Medulla oblongata (tissue), 1 donor: ENCODE measurements around the gene KANTR.
A peak's percentile ranks its signal among the peaks of the same experiment; 100 is the strongest.

ENCODE experiments used
- DNase-seq: peaks from one replicate; pipeline ENCODE4 v3.0.0-alpha.2; 2015; ENCODE audit errors: extremely low spot score

Gene KANTR

GRCh38 chrX:53093748-53094581 is at the start of gene KANTR:
Gene KANTR (plus strand): TSS chrX:53094142. CDS start chrX:53124273, 30,131 bp downstream.
- DNase-seq = peak; percentile 95

GRCh38 chrX:53044995-53045394 is 48.9 kb upstream of the KANTR start:
- DNase-seq = no peak

- no peak for DNase-seq
These were observed 46.7 kb upstream of the KANTR start for GRCh38 chrX:53047228-53047627.

GRCh38 chrX:53048169-53049126 is 45.5 kb upstream of the KANTR start, which contains the start of gene GPR173:
Gene GPR173 (plus strand): TSS chrX:53048789. CDS start chrX:53076622, 27,833 bp downstream.
- peak; percentile 72 for DNase-seq

GRCh38 chrX:53049127-53049517 is 44.8 kb upstream of the KANTR start:
- DNase-seq = no peak

GRCh38 chrX:53050841-53051240 is 43.1 kb upstream of the KANTR start:
- no peak for DNase-seq

GRCh38 chrX:53055244-53055849 is 38.6 kb upstream of the KANTR start:
- no peak for DNase-seq

GRCh38 chrX:53056292-53056691 is 37.6 kb upstream of the KANTR start:
- DNase-seq = no peak

GRCh38 chrX:53065104-53065503 is 28.8 kb upstream of the KANTR start:
- DNase-seq = no peak

- no peak for DNase-seq
These were observed 22.9 kb upstream of the KANTR start for GRCh38 chrX:53071064-53071463.

GRCh38 chrX:53071604-53072417 is 22.1 kb upstream of the KANTR start:
- DNase-seq = peak; percentile 83

- no peak for DNase-seq
These were observed 21.4 kb upstream of the KANTR start for GRCh38 chrX:53072418-53073114.

GRCh38 chrX:53073115-53073586 is 20.8 kb upstream of the KANTR start:
- no peak for DNase-seq

- DNase-seq = no peak
These were observed 18.9 kb upstream of the KANTR start for GRCh38 chrX:53075011-53075410.

GRCh38 chrX:53076671-53077070 is 17.3 kb upstream of the KANTR start:
- no peak for DNase-seq

- no peak for DNase-seq
These were observed 16.4 kb upstream of the KANTR start for GRCh38 chrX:53077207-53078197.

GRCh38 chrX:53078943-53079342 is 15.0 kb upstream of the KANTR start:
- DNase-seq = no peak

GRCh38 chrX:53080628-53081580 is 13.0 kb upstream of the KANTR start:
- DNase-seq = no peak
